Measurements from ENCODE around the gene CCDC152. TPM values are rescaled to one million over a fixed set of nuclear protein-coding genes. Genes with fewer than 3 reads are reported as not detected.
"Not testable (repeated sequence)": the region's sequence is repeated elsewhere in the genome, so short reads cannot be mapped to it uniquely, and the experiment has no call there.

CCDC152 gene
- polyA plus RNA-seq, 1 donor (not counting 4 experiments of a cell fraction or from before 2014, with no cell fraction given) = 0.71 TPM

DNA sequence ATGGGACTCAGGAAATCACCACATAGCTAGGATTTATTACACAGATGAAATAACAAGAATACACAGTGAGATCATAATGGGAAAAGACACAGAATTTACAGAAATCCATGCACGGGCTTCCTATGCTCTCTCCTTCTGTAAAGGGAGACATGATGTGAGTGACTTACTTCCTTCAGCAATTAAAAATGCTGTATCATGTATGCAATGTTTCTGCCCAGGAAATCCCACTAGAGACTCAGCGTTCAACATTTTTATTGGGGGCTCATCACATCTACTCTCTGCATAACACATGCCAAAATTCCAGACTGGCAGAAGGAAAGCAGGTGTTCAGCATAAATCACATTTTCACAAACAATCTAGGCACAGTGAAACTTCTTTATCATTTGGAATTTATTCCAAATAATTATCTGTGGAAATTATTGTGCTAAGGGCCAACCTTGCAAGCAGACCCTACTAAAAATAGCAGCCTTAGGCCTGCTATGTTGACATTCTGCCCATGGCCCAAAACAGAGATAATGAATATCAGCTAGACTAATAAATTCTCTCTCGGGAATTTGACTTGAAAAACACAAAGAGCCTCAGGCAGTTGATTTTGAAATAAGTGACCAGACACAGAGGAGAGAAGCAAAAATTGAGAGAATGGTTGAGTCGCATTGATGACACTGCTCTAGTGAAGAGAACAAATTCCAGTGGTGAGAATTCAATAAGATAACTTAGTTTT is 86.5 kb downstream of the CCDC152 start:
- no peaks in the 10 kb centered on the region for H3K9me3 ChIP-seq (ENCODE audit: control insufficient read depth, low read depth, low read length)
- no peak overlapping the region for H3K4me3 ChIP-seq (ENCODE audit: control insufficient read depth in 2 of 3, extremely low read depth in 1 of 3, insufficient read depth in 2 of 3, low read depth in 1 of 3, low read length in 3 of 3)
- H3K9me1 ChIP-seq (ENCODE audit: control insufficient read depth, extremely low read depth, insufficient read depth, low read length) = no peaks in the 10 kb centered on the region
- no peaks in the 10 kb centered on the region for H3K27me3 ChIP-seq (ENCODE audit: control insufficient read depth, extremely low read depth, insufficient read depth, low read length)
- H4K20me1 ChIP-seq (ENCODE audit: control insufficient read depth, extremely low read depth, insufficient read depth, low read length) = no peaks in the 10 kb centered on the region
- DNase-seq (ENCODE audit: low read depth, low spot score) = no peak
- no peaks in the 10 kb centered on the region for H3K4me1 ChIP-seq (ENCODE audit: control insufficient read depth, extremely low read depth, insufficient read depth, low read length)
- TF ChIP-seq, protein P1, sequence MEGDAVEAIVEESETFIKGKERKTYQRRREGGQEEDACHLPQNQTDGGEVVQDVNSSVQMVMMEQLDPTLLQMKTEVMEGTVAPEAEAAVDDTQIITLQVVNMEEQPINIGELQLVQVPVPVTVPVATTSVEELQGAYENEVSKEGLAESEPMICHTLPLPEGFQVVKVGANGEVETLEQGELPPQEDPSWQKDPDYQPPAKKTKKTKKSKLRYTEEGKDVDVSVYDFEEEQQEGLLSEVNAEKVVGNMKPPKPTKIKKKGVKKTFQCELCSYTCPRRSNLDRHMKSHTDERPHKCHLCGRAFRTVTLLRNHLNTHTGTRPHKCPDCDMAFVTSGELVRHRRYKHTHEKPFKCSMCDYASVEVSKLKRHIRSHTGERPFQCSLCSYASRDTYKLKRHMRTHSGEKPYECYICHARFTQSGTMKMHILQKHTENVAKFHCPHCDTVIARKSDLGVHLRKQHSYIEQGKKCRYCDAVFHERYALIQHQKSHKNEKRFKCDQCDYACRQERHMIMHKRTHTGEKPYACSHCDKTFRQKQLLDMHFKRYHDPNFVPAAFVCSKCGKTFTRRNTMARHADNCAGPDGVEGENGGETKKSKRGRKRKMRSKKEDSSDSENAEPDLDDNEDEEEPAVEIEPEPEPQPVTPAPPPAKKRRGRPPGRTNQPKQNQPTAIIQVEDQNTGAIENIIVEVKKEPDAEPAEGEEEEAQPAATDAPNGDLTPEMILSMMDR (optimal IDR thresholded peaks at IDR 0.05 in 1 of 3, IDR thresholded peaks at IDR 0.05 in 1 of 3, conservative IDR thresholded peaks at IDR 0.05 in 1 of 3; ENCODE audit: extremely low read depth in 1 of 3, insufficient read depth in 2 of 3, low read length in 3 of 3) = no peak
- TF ChIP-seq EZH2 (IDR thresholded peaks at IDR 0.05; ENCODE audit: low read length) = no peak
- no peaks in the 10 kb centered on the region for H3K79me2 ChIP-seq (ENCODE audit: control insufficient read depth, insufficient read depth, low read length)
- no peak overlapping the region for H3K4me2 ChIP-seq (ENCODE audit: control insufficient read depth, extremely low read depth, insufficient read depth, low read depth, low read length)
- no peak overlapping the region for H2AFZ ChIP-seq (ENCODE audit: control insufficient read depth, low read length)
- no peak for FAIRE-seq
- dilution Hi-C loops (cut with MboI; ENCODE audit: extremely low pct_ligation_motif_present, low sequenced_read_pairs) = no loop called here
- H3K27ac ChIP-seq (ENCODE audit: control insufficient read depth, insufficient read depth, low read length) = no peak overlapping the region
- H3K36me3 ChIP-seq (ENCODE audit: control insufficient read depth in 2 of 2, extremely low read depth in 1 of 2, insufficient read depth in 2 of 2, low read length in 2 of 2) = no peaks in the 10 kb centered on the region
- H3K9ac ChIP-seq (ENCODE audit: control insufficient read depth, extremely low read depth, insufficient read depth, low read length) = no peak overlapping the region

DNA sequence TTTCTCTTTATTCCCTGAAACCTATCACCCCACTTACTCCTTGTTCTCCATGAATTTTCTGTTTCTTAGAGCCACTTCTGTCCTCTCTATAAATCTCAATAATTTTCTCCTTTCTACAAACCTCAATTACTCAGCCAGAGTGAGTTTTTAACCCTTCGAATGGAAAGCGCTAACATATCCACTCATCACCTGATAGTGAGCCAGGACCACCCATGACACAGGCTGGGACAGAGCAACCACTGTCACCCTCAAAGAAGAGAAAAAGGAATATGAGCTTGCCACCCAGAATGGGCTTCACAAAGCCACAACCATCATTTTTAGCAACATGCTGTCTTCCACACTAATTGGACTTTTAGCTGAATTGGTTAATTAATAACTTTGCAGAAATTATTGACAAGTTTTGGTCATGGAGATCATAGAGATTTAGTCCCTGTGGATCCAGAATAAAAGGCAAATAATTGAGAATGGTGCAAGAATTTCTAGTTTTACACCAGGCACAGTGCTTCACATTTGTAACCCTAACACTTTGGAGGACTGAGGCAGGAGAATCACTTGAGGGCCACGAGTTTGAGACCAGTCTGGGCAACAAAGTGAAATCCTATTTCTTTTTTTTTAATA is 87.2 kb downstream of the CCDC152 start:
- H3K9me1 ChIP-seq (ENCODE audit: control insufficient read depth, extremely low read depth, insufficient read depth, low read length) = no peaks in the 10 kb centered on the region
- H4K20me1 ChIP-seq (ENCODE audit: control insufficient read depth, extremely low read depth, insufficient read depth, low read length) = no peaks in the 10 kb centered on the region
- no peak overlapping the region for H3K27ac ChIP-seq (ENCODE audit: control insufficient read depth, insufficient read depth, low read length)
- H3K4me1 ChIP-seq (ENCODE audit: control insufficient read depth, extremely low read depth, insufficient read depth, low read length) = no peaks in the 10 kb centered on the region
- no peak overlapping the region for H2AFZ ChIP-seq (ENCODE audit: control insufficient read depth, low read length)
- H3K4me3 ChIP-seq (ENCODE audit: control insufficient read depth in 2 of 3, extremely low read depth in 1 of 3, insufficient read depth in 2 of 3, low read depth in 1 of 3, low read length in 3 of 3) = no peak overlapping the region
- H3K27me3 ChIP-seq (ENCODE audit: control insufficient read depth, extremely low read depth, insufficient read depth, low read length) = no peaks in the 10 kb centered on the region
- no peak overlapping the region for H3K9ac ChIP-seq (ENCODE audit: control insufficient read depth, extremely low read depth, insufficient read depth, low read length)
- H3K36me3 ChIP-seq (ENCODE audit: control insufficient read depth in 2 of 2, extremely low read depth in 1 of 2, insufficient read depth in 2 of 2, low read length in 2 of 2) = no peaks in the 10 kb centered on the region
- DNase-seq (ENCODE audit: low read depth, low spot score) (no peak), FAIRE-seq (no peak)
- H3K9me3 ChIP-seq (ENCODE audit: control insufficient read depth, low read depth, low read length) = no peaks in the 10 kb centered on the region
- no peak for TF ChIP-seq EZH2 (IDR thresholded peaks at IDR 0.05; ENCODE audit: low read length)
- TF ChIP-seq, protein P1 (optimal IDR thresholded peaks at IDR 0.05 in 1 of 3, IDR thresholded peaks at IDR 0.05 in 1 of 3, conservative IDR thresholded peaks at IDR 0.05 in 1 of 3; ENCODE audit: extremely low read depth in 1 of 3, insufficient read depth in 2 of 3, low read length in 3 of 3) = no peak
- dilution Hi-C loops (cut with MboI; ENCODE audit: extremely low pct_ligation_motif_present, low sequenced_read_pairs) = no loop called here
- no peaks in the 10 kb centered on the region for H3K79me2 ChIP-seq (ENCODE audit: control insufficient read depth, insufficient read depth, low read length)
- no peak overlapping the region for H3K4me2 ChIP-seq (ENCODE audit: control insufficient read depth, extremely low read depth, insufficient read depth, low read depth, low read length)

DNA sequence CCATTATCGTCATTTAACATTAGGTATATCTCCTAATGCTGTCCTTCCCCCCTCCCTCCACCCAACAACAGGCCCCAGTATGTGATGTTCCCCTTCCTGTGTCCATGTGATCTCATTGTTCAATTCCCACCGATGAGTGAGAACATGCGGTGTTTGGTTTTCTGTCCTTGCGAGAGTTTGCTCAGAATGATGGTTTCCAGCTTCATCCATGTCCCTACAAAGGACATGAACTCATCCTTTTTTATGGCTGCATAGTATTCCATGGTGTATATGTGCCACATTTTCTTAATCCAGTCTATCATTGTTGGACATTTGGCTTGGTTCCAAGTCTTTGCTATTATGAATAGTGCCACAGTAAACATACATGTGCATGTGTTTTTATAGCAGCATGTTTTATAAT is 87.8 kb downstream of the CCDC152 start:
- dilution Hi-C loops (cut with MboI; ENCODE audit: extremely low pct_ligation_motif_present, low sequenced_read_pairs); H3K27ac ChIP-seq (ENCODE audit: control insufficient read depth, insufficient read depth, low read length); H3K4me2 ChIP-seq (ENCODE audit: control insufficient read depth, extremely low read depth, insufficient read depth, low read depth, low read length); H3K27me3 ChIP-seq (ENCODE audit: control insufficient read depth, extremely low read depth, insufficient read depth, low read length); H3K79me2 ChIP-seq (ENCODE audit: control insufficient read depth, insufficient read depth, low read length); FAIRE-seq; H3K4me1 ChIP-seq (ENCODE audit: control insufficient read depth, extremely low read depth, insufficient read depth, low read length); H4K20me1 ChIP-seq (ENCODE audit: control insufficient read depth, extremely low read depth, insufficient read depth, low read length); H3K36me3 ChIP-seq (ENCODE audit: control insufficient read depth in 2 of 2, extremely low read depth in 1 of 2, insufficient read depth in 2 of 2, low read length in 2 of 2); H2AFZ ChIP-seq (ENCODE audit: control insufficient read depth, low read length); H3K9me1 ChIP-seq (ENCODE audit: control insufficient read depth, extremely low read depth, insufficient read depth, low read length); H3K9me3 ChIP-seq (ENCODE audit: control insufficient read depth, low read depth, low read length); DNase-seq (ENCODE audit: low read depth, low spot score); H3K4me3 ChIP-seq (ENCODE audit: control insufficient read depth in 2 of 3, extremely low read depth in 1 of 3, insufficient read depth in 2 of 3, low read depth in 1 of 3, low read length in 3 of 3); H3K9ac ChIP-seq (ENCODE audit: control insufficient read depth, extremely low read depth, insufficient read depth, low read length): not testable (repeated sequence)
